ENCODE measurements around the gene RETN. TPM values are rescaled to one million over a fixed set of nuclear protein-coding genes. Genes with fewer than 3 reads are reported as not detected.

The RETN gene
- total RNA-seq, 2 experiments from 2014 or later, result not detected

GRCh38 chr19:7628589-7629311 lies 40.1 kb upstream of the RETN start:
- TSS peak; percentile 93 for BruUV-seq (replicated peaks)
- Histone ChIP-seq H4K20me1 (ENCODE audit: insufficient read depth, low read length) (0 out of 2 replicates have a peak, but pooled peaks cover 6% of the 10 kb centered on the region), H3K79me2 (ENCODE audit: insufficient read depth, low read depth, low read length) (peaks cover 33% of the 10 kb centered on the region), H3K9me3 (ENCODE audit: low read length) (no peaks in the 10 kb centered on the region), H3K4me1 (ENCODE audit: insufficient read depth, low read length, poor library complexity, severe bottlenecking) (peaks cover 15% of the 10 kb centered on the region), H3K36me3 (ENCODE audit: insufficient read depth, low read length) (peaks cover 26% of the 10 kb centered on the region; the same call in 1 of the 2 replicates), H3K9me2 (ENCODE audit: insufficient read depth, low read length) (no peaks in the 10 kb centered on the region), H3K27ac (ENCODE audit: low read depth, low read length, poor library complexity, severe bottlenecking) (no peak overlapping the region), H2AFZ (ENCODE audit: low read length) (peak overlapping the region; percentile 24; the same call in 1 of the 2 replicates), H3K4me2 (ENCODE audit: low read length) (peak overlapping the region; percentile 83), H3K4me3 (ENCODE audit: low read depth, low read length, poor library complexity, severe bottlenecking) (peak overlapping the region; percentile 92)
- intact Hi-C loops (cut with micrococcal nuclease; ENCODE audit: unreplicated experiment), result no loop called here
- no peak for TF ChIP-seq CTCF (conservative IDR thresholded peaks at IDR 0.05; ENCODE audit: low read length)
- TF ChIP-seq EZH2phosphoT487 (IDR thresholded peaks at IDR 0.05; ENCODE audit: borderline replicate concordance, low read depth, low read length), result no peak
- ChIA-PET CTCF (ENCODE audit: unreplicated experiment) (no interaction called here), POLR2A (interaction anchor here (1.6 kb wide), 2 partner anchors 9 to 23 kb away, joined by 6 to 10 read pairs; no protein-coding TSS in a partner anchor)
- DNase-seq (ENCODE audit: low spot score), result no peak

DNA sequence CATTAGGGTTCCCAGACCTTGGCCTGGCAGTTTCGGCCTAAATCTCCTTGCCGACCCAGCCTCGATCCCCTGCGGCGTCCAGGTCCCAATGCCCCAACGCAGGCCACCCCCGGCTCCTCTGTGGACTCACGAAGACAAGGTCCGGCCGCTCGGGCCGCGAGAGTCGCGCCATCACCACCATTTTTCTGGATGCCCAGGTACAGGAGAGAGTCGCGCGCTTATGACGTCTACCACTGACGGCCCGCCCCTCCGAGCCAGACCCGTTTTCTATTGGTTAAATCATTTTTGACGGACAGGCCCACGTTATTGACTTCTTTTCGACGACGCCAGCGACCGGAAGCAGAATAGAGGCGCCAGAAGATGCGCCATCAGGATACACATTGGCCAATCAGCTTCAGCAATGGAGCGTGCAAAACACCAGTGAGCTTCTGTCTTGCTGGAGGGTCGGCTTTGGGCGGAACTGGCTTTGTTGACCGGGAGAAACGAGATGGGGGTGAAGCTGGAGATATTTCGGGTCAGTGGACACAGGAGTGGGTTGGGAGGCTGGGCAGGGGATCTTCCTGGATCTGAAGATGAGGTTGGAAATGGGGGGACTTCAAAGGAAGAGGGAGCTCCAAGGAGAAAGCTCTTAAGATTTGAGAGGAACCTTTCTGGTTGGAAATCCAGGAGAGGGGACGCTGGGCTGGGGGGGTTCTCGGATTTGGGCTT lies 39.3 kb upstream of the RETN start, which contains the start of the genes PET100 and XAB2:
Gene PET100, plus strand, starts transcription at position 447 of the 708 bp plus-strand sequence. Its CDS starts 41 bp downstream, at position 488.
Gene XAB2, minus strand, starts transcription at position 199 of the 708 bp plus-strand sequence. Its CDS starts 18 bp downstream, at position 181.
- ChIA-PET CTCF (ENCODE audit: unreplicated experiment) (interaction anchor here (1.2 kb wide), 1 partner anchor 51 kb away, joined by 3 read pairs; the partner anchor contains the start of gene TRAPPC5), POLR2A (interaction anchor here (0.5 to 1.6 kb wide), 6 partner anchors 8 to 334 kb away, joined by 3 to 10 read pairs (median 5); no protein-coding TSS in a partner anchor)
- Histone ChIP-seq H3K4me2 (ENCODE audit: low read length) (peak within 1 kb of the TSS; percentile 95), H2AFZ (ENCODE audit: low read length) (peak within 1 kb of the TSS; percentile 24; the same call in 1 of the 2 replicates), H3K4me3 (ENCODE audit: low read depth, low read length, poor library complexity, severe bottlenecking) (peak within 1 kb of the TSS; percentile 92), H4K20me1 (ENCODE audit: insufficient read depth, low read length) (0 out of 2 replicates have a peak, but pooled peaks cover 6% of the 10 kb centered on the region), H3K9me3 (ENCODE audit: low read length) (no peaks in the 10 kb centered on the region), H3K4me1 (ENCODE audit: insufficient read depth, low read length, poor library complexity, severe bottlenecking) (peaks cover 15% of the 10 kb centered on the region), H3K27ac (ENCODE audit: low read depth, low read length, poor library complexity, severe bottlenecking) (no peak within 1 kb of the TSS), H3K79me2 (ENCODE audit: insufficient read depth, low read depth, low read length) (peaks cover 33% of the 10 kb centered on the region), H3K9me2 (ENCODE audit: insufficient read depth, low read length) (no peaks in the 10 kb centered on the region), H3K36me3 (ENCODE audit: insufficient read depth, low read length) (peaks cover 26% of the 10 kb centered on the region; the same call in 1 of the 2 replicates)
- BruUV-seq (replicated peaks), result no TSS peak
- TF ChIP-seq EZH2phosphoT487 (IDR thresholded peaks at IDR 0.05; ENCODE audit: borderline replicate concordance, low read depth, low read length), result no peak
- no peak for TF ChIP-seq CTCF (conservative IDR thresholded peaks at IDR 0.05; ENCODE audit: low read length)
- DNase-seq (ENCODE audit: low spot score), result peak; percentile 99
- intact Hi-C loops (cut with micrococcal nuclease; ENCODE audit: unreplicated experiment), result no loop called here

All from OCI-LY7 (cell line).